Embryonic facial prominence (tissue), 1 donor: Measurements from ENCODE around the gene CDKL1.

ENCODE experiments used
- DNase-seq: peaks from one replicate; pipeline ENCODE4 v3.0.0-alpha.2; 2016; ENCODE audit errors: extremely low spot score

CDKL1 gene

GRCh38 chr14:50396631-50397389 lies at the start of gene CDKL1:
Gene CDKL1 (minus strand): TSS chr14:50396881. CDS start chr14:50395868, 1,013 bp downstream.
- DNase-seq, result no peak

DNA sequence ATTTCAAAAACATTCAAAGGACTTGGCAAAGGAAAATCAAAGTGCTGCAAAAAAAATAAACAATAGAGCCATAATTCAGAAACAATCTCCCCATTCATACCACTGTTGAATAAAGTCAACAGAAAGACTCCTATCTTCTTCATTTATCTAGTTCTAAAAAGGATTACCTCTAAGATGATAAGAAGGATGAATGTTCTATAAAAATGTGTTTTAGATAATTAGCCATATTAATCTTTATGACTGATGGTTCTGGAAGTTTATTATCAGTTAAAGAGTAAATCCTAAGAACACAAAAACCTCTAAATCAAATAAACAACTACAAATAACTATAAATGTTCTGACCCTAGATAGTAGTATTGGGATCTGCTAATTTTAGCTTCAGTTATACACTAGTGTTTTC lies 37.8 kb upstream of the CDKL1 start:
- no peak for DNase-seq

DNA sequence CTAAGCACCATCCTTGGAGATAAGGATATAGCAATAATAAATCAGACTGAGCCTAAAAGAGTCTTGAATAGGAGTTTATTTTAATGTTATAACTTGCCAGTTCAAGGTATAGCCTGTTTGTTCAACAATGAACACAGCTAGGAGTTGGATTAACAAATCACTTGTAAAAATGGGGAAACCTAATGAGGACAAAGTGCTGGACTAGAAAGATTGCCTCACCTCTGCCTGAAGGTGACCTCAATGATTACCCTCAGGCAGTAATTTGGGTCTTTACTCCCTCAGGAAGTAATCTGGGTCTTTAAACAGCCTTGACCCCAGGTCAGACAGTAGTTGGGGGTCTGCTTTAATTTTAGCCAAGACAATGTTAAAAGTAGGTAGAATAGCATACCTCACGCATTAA lies 35.5 kb upstream of the CDKL1 start:
- DNase-seq, result no peak

DNA sequence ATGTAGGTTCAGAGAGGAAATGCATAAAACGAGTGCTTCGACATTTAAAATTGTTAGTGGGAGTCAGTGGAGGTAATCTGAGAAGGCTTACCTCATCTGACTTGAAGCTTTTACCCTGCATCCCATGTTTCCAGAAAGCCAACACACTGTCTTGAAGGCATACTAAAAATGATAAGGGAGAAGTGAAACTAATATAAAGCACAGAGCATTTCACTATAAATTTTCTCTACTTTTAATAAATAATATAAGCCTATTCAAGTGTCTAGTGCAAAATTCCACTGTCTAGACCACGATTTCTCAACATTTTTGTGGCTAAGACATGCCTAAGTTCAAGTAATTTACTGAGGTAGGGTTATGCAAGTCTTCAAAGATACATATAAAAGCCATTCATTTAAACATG lies 29.1 kb upstream of the CDKL1 start:
- no peak for DNase-seq

DNA sequence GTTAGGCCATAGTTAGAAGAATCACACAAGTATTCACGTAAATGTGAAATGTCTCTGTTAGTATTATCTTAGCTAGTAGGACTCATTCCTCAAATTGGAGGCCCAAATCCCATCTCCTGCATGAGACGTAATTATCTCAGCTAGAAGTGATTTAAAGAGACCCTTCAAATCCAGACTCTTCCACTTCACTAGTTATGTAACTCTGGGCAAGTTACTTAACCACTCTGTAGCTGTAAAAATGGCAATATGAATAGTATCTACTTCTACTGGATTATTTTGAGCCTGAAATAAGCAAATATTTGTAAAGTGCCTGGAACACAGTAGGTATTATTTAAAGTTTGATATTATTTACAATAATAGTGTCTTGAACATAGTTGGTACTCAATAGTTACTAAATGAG lies 28.4 kb upstream of the CDKL1 start:
- no peak for DNase-seq

DNA sequence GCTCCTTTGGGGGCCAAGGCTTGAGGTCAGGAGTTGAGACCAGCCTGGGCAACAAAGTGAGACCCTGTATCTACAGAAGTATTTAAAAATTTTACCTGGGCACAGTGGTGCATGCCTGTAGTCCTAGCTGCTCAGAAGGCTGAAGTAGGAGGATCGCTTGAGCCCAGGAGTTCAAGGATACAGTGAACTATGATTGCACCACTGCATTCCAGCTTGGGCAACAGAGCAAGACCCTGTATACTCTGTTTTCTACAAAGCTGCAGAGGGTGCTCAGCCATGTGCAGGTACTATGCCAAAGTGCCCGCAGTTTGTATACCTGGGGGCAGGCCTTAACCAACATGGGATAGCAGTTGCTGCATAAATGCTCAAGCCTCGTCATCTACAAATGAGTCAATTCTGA lies 26.8 kb upstream of the CDKL1 start:
- DNase-seq, result no peak

GRCh38 chr14:50421499-50421898 lies 24.8 kb upstream of the CDKL1 start:
- no peak for DNase-seq

GRCh38 chr14:50417853-50418252 lies 21.2 kb upstream of the CDKL1 start:
- no peak for DNase-seq

GRCh38 chr14:50410921-50411320 lies 14.2 kb upstream of the CDKL1 start:
- DNase-seq, result no peak

DNA sequence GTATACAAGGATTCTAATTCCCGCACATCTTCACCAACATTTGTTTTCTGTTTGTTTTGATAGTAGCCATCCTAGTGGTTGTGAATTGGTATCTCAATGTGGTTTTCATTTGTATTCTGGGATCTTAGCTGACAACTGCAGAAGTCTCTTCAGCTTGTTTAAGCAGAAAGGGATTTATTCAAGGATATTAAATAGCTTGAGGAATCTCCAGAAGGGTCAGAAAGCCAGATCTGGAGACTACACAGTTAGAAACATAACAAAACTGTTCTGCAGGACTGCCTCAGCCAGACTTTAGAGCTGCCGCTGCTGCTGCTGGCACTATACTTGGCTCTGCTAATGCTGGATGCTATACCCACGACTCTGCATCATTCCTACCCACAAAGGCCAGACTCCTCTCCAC lies 13.4 kb upstream of the CDKL1 start:
- DNase-seq, result no peak

- peak; percentile 16 for DNase-seq
Observed at GRCh38 chr14:50407111-50407812, 10.6 kb upstream of the CDKL1 start.

- DNase-seq, result no peak
Observed at GRCh38 chr14:50403419-50403818, 6.7 kb upstream of the CDKL1 start.

DNA sequence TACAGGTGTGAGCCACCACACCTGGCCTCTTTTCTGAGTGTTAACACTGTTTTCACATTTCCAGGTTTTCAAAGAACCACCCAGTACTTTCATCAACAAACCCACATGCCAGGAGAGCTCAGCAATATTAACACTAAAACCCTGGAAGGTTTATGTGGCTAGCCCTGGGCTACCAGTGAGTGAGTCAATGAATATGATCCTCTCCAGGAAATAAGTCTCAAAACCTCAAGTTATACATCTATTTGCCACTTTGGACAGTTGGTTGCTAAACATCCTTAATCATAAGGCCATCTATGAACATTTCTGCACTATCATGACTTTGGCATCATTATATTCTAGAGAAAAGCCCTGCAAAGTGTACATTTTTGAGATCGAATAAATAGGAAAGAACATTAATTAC lies 6.3 kb upstream of the CDKL1 start:
- DNase-seq, result no peak

- DNase-seq, result no peak
Observed at GRCh38 chr14:50400461-50400860, 3.8 kb upstream of the CDKL1 start.

DNA sequence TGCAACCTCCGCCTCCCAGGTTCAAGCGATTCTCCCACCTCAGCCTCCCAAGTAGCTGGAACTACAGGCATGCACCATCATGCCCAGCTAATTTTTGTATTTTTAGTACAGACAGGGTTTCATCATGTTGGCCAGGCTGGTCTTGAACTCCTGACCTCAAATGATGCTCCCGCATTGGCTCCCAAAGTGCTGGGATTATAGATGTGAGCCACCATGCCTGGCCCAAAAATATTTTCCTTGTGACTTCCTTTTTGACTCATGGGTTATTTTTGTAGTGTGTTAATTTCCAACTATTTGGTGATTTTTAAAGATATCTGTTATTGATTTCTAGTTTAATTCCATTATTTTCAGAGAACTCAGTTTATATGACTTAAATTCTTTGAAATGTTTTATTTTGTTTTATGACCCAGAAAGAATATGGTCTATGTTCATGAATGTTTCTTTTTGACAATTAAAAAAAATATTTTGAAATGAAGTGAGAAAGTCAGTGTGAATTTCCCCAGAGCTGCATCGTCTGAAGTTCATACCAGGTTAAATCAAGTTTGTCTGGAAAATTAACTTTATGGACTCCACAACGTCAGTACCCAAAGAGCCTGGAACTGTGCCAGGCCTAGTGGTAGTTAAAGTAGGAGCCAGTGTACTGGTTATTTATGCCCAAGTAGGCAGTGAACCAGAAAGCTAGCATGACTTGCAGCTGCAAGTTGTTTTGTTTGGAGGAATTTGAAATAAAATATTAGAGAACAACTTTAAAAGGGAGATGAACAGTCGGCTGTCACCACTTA lies 2.8 kb upstream of the CDKL1 start:
- no peak for DNase-seq

DNA sequence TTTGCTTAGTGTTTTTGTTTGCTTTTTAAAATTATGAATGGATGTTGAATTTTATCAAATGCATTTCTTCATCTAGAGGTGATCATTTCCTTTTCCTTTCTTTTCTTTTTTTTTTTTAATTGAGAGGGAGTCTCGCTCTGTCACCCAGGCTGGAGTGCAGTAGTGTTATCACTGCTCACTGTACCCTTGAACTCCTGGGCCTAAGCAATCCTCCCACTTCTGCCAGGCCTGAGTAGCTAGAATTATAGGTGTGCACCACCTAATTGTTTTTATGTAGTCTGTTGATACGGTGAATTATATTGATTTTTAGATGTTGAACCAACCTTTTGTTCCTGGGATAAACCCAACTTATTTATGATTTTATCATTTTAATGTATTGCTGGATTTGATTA lies 1.5 kb upstream of the CDKL1 start:
- no peak for DNase-seq

- no peak for DNase-seq
Observed at GRCh38 chr14:50397390-50398188, 908 bp upstream of the CDKL1 start.

DNA sequence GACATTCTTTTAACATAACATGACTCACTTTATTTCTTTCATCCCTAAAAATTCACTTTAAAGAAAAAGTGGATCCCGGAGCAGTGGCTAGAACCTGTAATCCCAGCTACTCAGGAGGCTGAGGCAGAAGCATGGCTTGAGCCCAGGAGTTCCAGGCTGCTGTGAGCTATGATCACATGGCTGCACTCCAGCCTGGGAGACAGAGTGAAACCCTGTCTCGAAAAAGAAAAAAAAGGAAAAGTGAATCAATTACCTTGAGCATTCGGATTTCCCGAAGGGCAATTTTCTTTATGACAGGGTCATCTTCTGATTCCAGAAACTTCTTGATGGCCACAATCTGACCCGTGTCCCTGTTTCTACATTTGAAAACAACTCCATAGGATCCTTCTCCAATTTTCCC lies 1.2 kb downstream of the CDKL1 start:
- DNase-seq, result no peak

DNA sequence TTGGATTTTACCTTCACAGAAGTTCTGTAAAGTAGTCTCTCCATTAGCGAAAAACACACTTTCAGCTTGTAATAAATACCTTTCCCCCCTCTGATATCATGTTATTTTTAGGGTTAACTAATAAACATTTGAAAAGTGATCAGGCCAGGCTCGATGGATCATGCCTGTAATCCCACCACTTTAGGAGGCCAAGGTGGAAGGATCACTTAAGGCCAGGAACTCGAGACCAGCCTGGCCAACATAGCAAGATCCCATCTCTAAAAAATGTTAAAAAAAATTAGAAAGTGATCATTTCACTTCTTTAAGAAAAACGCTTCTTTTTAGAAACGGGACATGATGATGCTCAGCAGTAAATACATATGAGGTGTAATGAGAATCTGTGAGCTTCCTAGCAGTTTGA lies 2.0 kb downstream of the CDKL1 start:
- DNase-seq, result no peak

DNA sequence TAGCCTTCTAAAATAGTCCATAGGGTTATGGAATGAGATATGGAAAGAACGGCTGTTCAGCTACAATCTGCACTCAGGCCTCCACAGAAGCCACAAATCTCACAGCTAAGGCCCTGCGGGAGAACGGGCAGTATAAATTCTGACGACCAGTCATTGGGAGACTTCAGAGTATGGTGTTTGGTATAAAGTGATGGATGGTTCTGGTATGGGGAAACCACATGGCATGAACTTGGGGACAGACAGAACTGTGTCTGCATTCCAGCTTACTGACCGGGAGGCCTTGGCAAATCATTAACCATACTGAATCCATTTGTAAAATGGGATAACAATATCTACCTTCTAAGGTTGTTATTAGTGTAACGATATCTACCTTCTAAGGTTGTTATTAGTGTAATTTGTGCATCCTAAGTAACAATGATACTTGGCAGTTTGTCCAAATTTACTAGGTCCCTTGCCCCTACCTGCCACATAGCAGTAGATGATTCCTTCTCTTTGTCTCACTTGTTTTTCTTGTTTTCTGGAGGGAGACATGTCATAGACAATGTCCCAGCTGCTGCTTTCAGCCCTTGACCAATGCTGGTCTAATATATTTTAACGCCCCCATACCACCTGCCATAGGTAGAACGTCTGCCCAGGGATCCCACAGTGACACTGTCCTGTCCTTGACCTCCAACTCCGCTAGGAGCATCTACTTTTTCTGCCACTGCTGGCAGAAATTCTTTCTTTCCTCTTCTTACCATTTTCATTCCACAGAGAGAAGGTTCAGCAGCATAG lies 6.8 kb downstream of the CDKL1 start:
- DNase-seq, result no peak

DNA sequence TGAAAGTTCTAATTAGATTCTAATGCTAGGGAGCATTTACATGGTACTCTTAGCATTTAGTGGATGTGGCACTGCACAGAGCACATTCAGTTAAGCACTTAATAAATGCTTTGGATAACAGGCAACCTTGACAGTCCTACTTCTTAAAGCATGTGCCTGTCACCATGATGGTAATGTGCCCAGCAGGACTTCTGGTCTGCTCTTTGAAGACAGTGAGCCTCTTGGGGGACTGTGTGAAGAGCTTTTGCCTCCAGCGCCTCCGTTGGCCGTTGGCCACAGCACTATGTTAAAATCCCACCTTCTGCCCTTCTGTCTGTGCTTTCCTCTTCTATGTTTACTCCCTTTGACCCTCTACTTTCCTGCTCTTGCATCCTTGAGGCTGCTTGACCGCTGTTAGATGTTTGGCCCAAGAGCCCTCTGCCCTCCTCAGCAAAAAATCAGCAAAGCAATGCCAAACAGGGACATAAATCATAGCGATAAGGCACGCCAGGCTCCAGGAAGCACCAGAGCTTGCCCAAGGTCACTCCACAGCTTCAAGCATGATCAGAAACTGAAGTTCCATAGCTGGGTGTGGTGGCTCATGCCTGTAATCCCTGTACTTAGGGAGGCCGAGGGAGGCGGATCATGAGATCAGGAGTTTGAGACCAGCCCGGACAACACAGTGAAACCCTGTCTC lies 8.3 kb downstream of the CDKL1 start:
- DNase-seq, result no peak
